Measurements from ENCODE around the gene ANXA2R. TPM values are rescaled to one million over a fixed set of nuclear protein-coding genes. Genes with fewer than 3 reads are reported as not detected.

Gene ANXA2R
- polyA plus RNA-seq, 1 of the 3 experiments (the other 2 are of a cell fraction) = 1.9 TPM

- Histone ChIP-seq H3K9me3 (no peaks in the 10 kb centered on the region), H3K9me2 (no peaks in the 10 kb centered on the region), H3K36me3 (replicated peaks in 1 of 2; ENCODE audit: control insufficient read depth in 1 of 2, insufficient read depth in 2 of 2, low read length in 1 of 2) (no peaks in the 10 kb centered on the region), H2AFZ (ENCODE audit: low read depth) (peak overlapping the region; percentile 94), H3K79me2 (ENCODE audit: insufficient read depth) (no peaks in the 10 kb centered on the region), H3K27me3 (ENCODE audit: insufficient read depth) (no peaks in the 10 kb centered on the region), H3F3A (replicated peaks; ENCODE audit: insufficient read depth) (no peaks in the 10 kb centered on the region), H4K20me1 (ENCODE audit: insufficient read depth) (no peaks in the 10 kb centered on the region), H3K4me2 (peak overlapping the region; percentile 81), H3K9ac (peak overlapping the region; percentile 73), H3K4me1 (ENCODE audit: control insufficient read depth in 1 of 2, insufficient read depth in 2 of 2, low read depth in 1 of 2, low read length in 1 of 2) (peaks cover 0 to 4% of the 10 kb centered on the region in 2 experiments; a peak in 1 of 4 replicates), H3K4me3 (ENCODE audit: low read depth in 2 of 2, low read length in 1 of 2) (peak overlapping the region; percentile 51 to 60), H3K27ac (ENCODE audit: low read depth in 2 of 2, low read length in 1 of 2) (peak overlapping the region; percentile 83 to 90)
- DNase-seq = peak; percentile 73
- ChIA-PET CTCF (interaction anchor here (0.7 to 2.0 kb wide), 10 partner anchors 11 to 595 kb away, joined by 3 to 12 read pairs (median 4); partner anchors contain the start of genes ANXA2R and NNT), POLR2A (interaction anchor here (1.2 kb wide), 1 partner anchor 113 kb away, joined by 3 read pairs; no protein-coding TSS in a partner anchor)
- 2% methylated on average over 34 of the region's 35 CpGs for WGBS (ENCODE audit: low lambda C conversion rate)
- peak; percentile 46 to 82; a peak in 3 of 4 replicates for TF ChIP-seq EP300 (IDR thresholded peaks at IDR 0.05; ENCODE audit: borderline replicate concordance in 1 of 2, low read depth in 1 of 2, low read length in 1 of 2)
- TF ChIP-seq CHD2 (IDR thresholded peaks at IDR 0.05; ENCODE audit: low read length, partially characterized antibody) = peak; percentile 29
- TF ChIP-seq JUND (IDR thresholded peaks at IDR 0.05) = no peak
- TF ChIP-seq RCOR1 (IDR thresholded peaks at IDR 0.05; ENCODE audit: low read length) = peak; percentile 62
- TF ChIP-seq FOXM1 (IDR thresholded peaks at IDR 0.05; ENCODE audit: low read depth) = no peak
- TF ChIP-seq MAX (IDR thresholded peaks at IDR 0.05; ENCODE audit: low read depth) = peak; percentile 80
- TF ChIP-seq TAF1 (IDR thresholded peaks at IDR 0.05; ENCODE audit: borderline replicate concordance, low read depth, low read length) = peak; percentile 90
- peak; percentile 78 for TF ChIP-seq POLR2AphosphoS5 (IDR thresholded peaks at IDR 0.05; ENCODE audit: low read depth, low read length)
- no peak for TF ChIP-seq NRF1 (IDR thresholded peaks at IDR 0.05; ENCODE audit: low read depth, low read length)
- no peak for TF ChIP-seq IRF3 (IDR thresholded peaks at IDR 0.05; ENCODE audit: low read depth, low read length)
- TF ChIP-seq RAD21 (IDR thresholded peaks at IDR 0.05; ENCODE audit: low read length) = no peak
- TF ChIP-seq RXRA (IDR thresholded peaks at IDR 0.05; ENCODE audit: borderline replicate concordance, low read depth) = no peak
- no peak for TF ChIP-seq ZBTB33 (IDR thresholded peaks at IDR 0.05; ENCODE audit: borderline replicate concordance, low read depth)
- no peak for TF ChIP-seq TEAD4 (IDR thresholded peaks at IDR 0.05; ENCODE audit: borderline replicate concordance, insufficient read depth)
- TF ChIP-seq ELF1 (IDR thresholded peaks at IDR 0.05) = 0 out of 2 replicates have a peak, but pooled peaks have one; percentile 31
- no peak for TF ChIP-seq USF2 (IDR thresholded peaks at IDR 0.05; ENCODE audit: borderline replicate concordance, low read depth, low read length)
- TF ChIP-seq NFIC (IDR thresholded peaks at IDR 0.05; ENCODE audit: borderline replicate concordance) = no peak
- TF ChIP-seq EZH2phosphoT487 (IDR thresholded peaks at IDR 0.05; ENCODE audit: borderline replicate concordance, low read depth) = no peak
- TF ChIP-seq FOSL2 (IDR thresholded peaks at IDR 0.05; ENCODE audit: borderline replicate concordance, low read depth) = no peak
- 0 out of 2 replicates have a peak, but pooled peaks have one; percentile 12 for TF ChIP-seq TCF12 (IDR thresholded peaks at IDR 0.05)
- no peak for TF ChIP-seq FOXJ3 (CRISPR knock-in tag; IDR thresholded peaks at IDR 0.05)
- TF ChIP-seq GABPA (IDR thresholded peaks at IDR 0.05; ENCODE audit: low read depth) = peak; percentile 22; the same call in 1 of the 2 replicates
- TF ChIP-seq GATA2 (CRISPR knock-in tag; IDR thresholded peaks at IDR 0.05) = no peak
- 0 out of 2 replicates have a peak, but pooled peaks have one; percentile 33 for TF ChIP-seq SIN3A (IDR thresholded peaks at IDR 0.05; ENCODE audit: borderline replicate concordance, low read depth, low read length)
- TF ChIP-seq USF1 (IDR thresholded peaks at IDR 0.05; ENCODE audit: borderline replicate concordance, low read depth) = no peak
- TF ChIP-seq MEF2A (IDR thresholded peaks at IDR 0.05; ENCODE audit: borderline replicate concordance, low read depth) = no peak
- 0 out of 2 replicates have a peak, but pooled peaks have one; percentile 31 for TF ChIP-seq CTCF (IDR thresholded peaks at IDR 0.05)
Observed at GRCh38 chr5:43008363-43009153, 31.6 kb downstream of the ANXA2R start.
